GM23338 (cell line): ENCODE measurements around the gene PITPNC1. TPM values are rescaled to one million over a fixed set of nuclear protein-coding genes. Genes with fewer than 3 reads are reported as not detected.

Experiments used
- ATAC-seq: fragments of 200-7000 bp; cut with Tn5 transposase; 3 replicates; pipeline ENCODE4 v1.9.1; 2020
- DNase-seq: peaks from one replicate; pipeline ENCODE4 v3.0.0-alpha.2; 2015; ENCODE audit warnings: low spot score
- H2AFZ ChIP-seq: fragments of 200-600 bp; sonication (generic); 2 replicates; pipeline ENCODE4 v1.8.0; 2016; ENCODE audit warnings: antibody characterized with exemption, mild to moderate bottlenecking, moderate library complexity
- H3F3A ChIP-seq: fragments of 200-600 bp; sonication (generic); replicated peaks from 2 replicates; pipeline ENCODE4 v1.8.0; 2017; ENCODE audit warnings: antibody characterized with exemption, mixed run types, low read depth
- H3K27ac ChIP-seq: fragments of 200-600 bp; sonication (generic); 2 replicates; pipeline ENCODE4 v1.6.1; 2016; ENCODE audit warnings: low read depth
- H3K27me3 ChIP-seq: fragments of 200-600 bp; sonication (generic); 2 replicates; pipeline ENCODE4 v1.8.0; 2016; ENCODE audit warnings: mild to moderate bottlenecking, mixed run types, moderate library complexity; ENCODE audit not compliant: insufficient read depth
- H3K36me3 ChIP-seq: fragments of 200-600 bp; sonication (generic); 2 replicates; pipeline ENCODE4 v1.8.0; 2016; ENCODE audit warnings: mild to moderate bottlenecking; ENCODE audit not compliant: insufficient read depth
- H3K4me1 ChIP-seq: fragments of 200-600 bp; sonication (generic); 2 replicates; pipeline ENCODE4 v1.8.0; 2016; ENCODE audit warnings: mild to moderate bottlenecking, moderate library complexity; ENCODE audit not compliant: insufficient read depth
- H3K4me2 ChIP-seq: fragments of 200-600 bp; sonication (generic); 2 replicates; pipeline ENCODE4 v1.7.1; 2017; ENCODE audit warnings: mixed run types
- H3K4me3 ChIP-seq: fragments of 200-600 bp; sonication (generic); 2 replicates; pipeline ENCODE4 v1.6.1; 2016; ENCODE audit warnings: mixed run types
- H3K79me2 ChIP-seq: fragments of 200-600 bp; sonication (generic); replicated peaks from 2 replicates; pipeline ENCODE4 v1.8.0; 2017; ENCODE audit warnings: mild to moderate bottlenecking; ENCODE audit not compliant: insufficient read depth
- H3K9me2 ChIP-seq: fragments of 200-600 bp; sonication (generic); 2 replicates; pipeline ENCODE4 v1.8.0; 2017; ENCODE audit not compliant: insufficient read depth
- H4K20me1 ChIP-seq: fragments of 200-600 bp; sonication (generic); replicated peaks from 2 replicates; pipeline ENCODE4 v1.8.0; 2017; ENCODE audit warnings: mild to moderate bottlenecking; ENCODE audit not compliant: insufficient read depth
- H3K27ac Mint-ChIP-seq: 2 replicates; pipeline ENCODE4 v1.8.0; 2020; ENCODE audit warnings: inconsistent platforms, mild to moderate bottlenecking, moderate library complexity, mixed read lengths
- H3K27me3 Mint-ChIP-seq: 3 replicates; pipeline ENCODE4 v1.8.0; 2022; ENCODE audit warnings: low read depth, mild to moderate bottlenecking, moderate library complexity, mixed read lengths, inconsistent platforms; ENCODE audit not compliant: insufficient read depth, poor library complexity
- H3K36me3 Mint-ChIP-seq: 3 replicates; pipeline ENCODE4 v1.8.0; 2021; ENCODE audit warnings: low read depth, mild to moderate bottlenecking, inconsistent platforms, moderate library complexity, mixed read lengths
- H3K4me1 Mint-ChIP-seq: 3 replicates; pipeline ENCODE4 v1.8.0; 2020; ENCODE audit warnings: mild to moderate bottlenecking, inconsistent platforms, mixed read lengths
- H3K4me3 Mint-ChIP-seq: 3 replicates; pipeline ENCODE4 v1.8.0; 2021; ENCODE audit warnings: moderate library complexity, mild to moderate bottlenecking, inconsistent platforms, mixed read lengths
- H3K9me3 Mint-ChIP-seq: 3 replicates; pipeline ENCODE4 v1.8.0; 2020; ENCODE audit warnings: moderate library complexity, mild to moderate bottlenecking, inconsistent platforms, mixed read lengths
- CREB1 ChIP-seq: fragments of 250-450 bp; sonication (Bioruptor Pico); IDR thresholded peaks from 2 replicates; pipeline ENCODE4 v1.5.0; 2020; ENCODE audit warnings: low read depth, mild to moderate bottlenecking, moderate library complexity
- EZH2 ChIP-seq: fragments of 200-600 bp; sonication (generic); IDR thresholded peaks from one replicate; pipeline ENCODE4 v1.8.0; 2017; ENCODE audit warnings: antibody characterized with exemption, mild to moderate bottlenecking, low read depth; ENCODE audit not compliant: unreplicated experiment
- EZH2phosphoT487 ChIP-seq: fragments of 200-600 bp; sonication (generic); IDR thresholded peaks from one replicate; pipeline ENCODE4 v1.8.1; 2018; ENCODE audit warnings: antibody characterized with exemption; ENCODE audit not compliant: unreplicated experiment
- JUNB ChIP-seq: IDR thresholded peaks from one replicate; pipeline ENCODE4 v1.6.1; 2016; ENCODE audit warnings: antibody characterized with exemption; ENCODE audit not compliant: unreplicated experiment
- NANOG ChIP-seq: IDR thresholded peaks from 2 replicates; pipeline ENCODE4 v1.6.1; 2016; ENCODE audit warnings: antibody characterized with exemption, borderline replicate concordance
- POLR2AphosphoS5 ChIP-seq: IDR thresholded peaks from 2 replicates; pipeline ENCODE4 v1.6.1; 2016; ENCODE audit warnings: antibody characterized with exemption, low read depth
- REST ChIP-seq: IDR thresholded peaks from one replicate; pipeline ENCODE4 v1.6.1; 2018; ENCODE audit warnings: antibody characterized with exemption; ENCODE audit not compliant: unreplicated experiment
- STAT1 ChIP-seq: IDR thresholded peaks from one replicate; pipeline ENCODE4 v1.6.1; 2016; ENCODE audit warnings: antibody characterized with exemption; ENCODE audit not compliant: unreplicated experiment
- ZNF114 ChIP-seq: fragments of 250-450 bp; sonication (Bioruptor Pico); IDR thresholded peaks from 2 replicates; pipeline ENCODE4 v1.5.0; 2020; ENCODE audit warnings: mild to moderate bottlenecking, moderate library complexity
- ZNF331 ChIP-seq: fragments of 250-450 bp; sonication (Bioruptor Pico); IDR thresholded peaks from 2 replicates; pipeline ENCODE4 v1.5.0; 2020; ENCODE audit warnings: low read depth, mild to moderate bottlenecking, moderate library complexity
- polyA plus RNA-seq: library from polyadenylated mRNA; unstranded; fragments of >200 nt; fragmentation: Nextera tagmentation; extraction: Ambion mirVana; gene quantifications from 2 replicates; pipeline ENCODE4 v1.2.1, GENCODE V29; 2016
- total RNA-seq: library from RNA; depleted of rRNA; stranded (reverse); fragments of >200 nt; shearing (Covaris generic); gene quantifications from 2 replicates; pipeline ENCODE4 v1.2.3, GENCODE V29; 2014
- TF ChIP-seq, protein P1 (sequence below): IDR thresholded peaks from 2 replicates; pipeline ENCODE4 v1.6.1; 2016; ENCODE audit warnings: antibody characterized with exemption
- TF ChIP-seq, protein P2 (sequence below), 2 experiments: fragments of 200-600 bp in 1 of 2; sonication (generic) in 1 of 2; conservative IDR thresholded peaks; 2 replicates each; pipeline versions ENCODE4 v1.5.1 to v1.6.1; 2016 to 2017; ENCODE audit warnings: antibody characterized with exemption in 2 of 2, low read depth in 2 of 2, mild to moderate bottlenecking in 2 of 2, moderate library complexity in 1 of 2
- TF ChIP-seq, protein P3 (sequence below): fragments of 250-450 bp; sonication (Bioruptor Pico); IDR thresholded peaks from 2 replicates; pipeline ENCODE4 v1.5.0; 2020; ENCODE audit warnings: mild to moderate bottlenecking, moderate library complexity

PITPNC1 gene
- total and polyA plus RNA-seq, 2 experiments from 2014 or later: 23.0 to 32.6 TPM

- Histone ChIP-seq H4K20me1 (no peaks in the 10 kb centered on the region), H3K79me2 (no peaks in the 10 kb centered on the region), H3K4me1 (peaks cover 4% of the 10 kb centered on the region), H3F3A (peaks cover 2% of the 10 kb centered on the region; the same call in 1 of the 2 replicates), H3K4me2 (no peak overlapping the region), H3K9me2 (no peaks in the 10 kb centered on the region), H3K4me3 (no peak overlapping the region), H3K27ac (peak overlapping the region; percentile 65; the same call in 1 of the 2 replicates), H2AFZ (no peak overlapping the region), H3K27me3 (no peaks in the 10 kb centered on the region), H3K36me3 (no peaks in the 10 kb centered on the region)
- peaks cover 12% of the 10 kb centered on the region for H3K4me1 Mint-ChIP-seq
- H3K4me3 Mint-ChIP-seq: no peak overlapping the region
- H3K36me3 Mint-ChIP-seq: 0 out of 3 replicates have a peak, but pooled peaks cover 2% of the 10 kb centered on the region
- DNase-seq: no peak
- H3K9me3 Mint-ChIP-seq: no peaks in the 10 kb centered on the region
- H3K27ac Mint-ChIP-seq: no peak overlapping the region
- ATAC-seq: peak; percentile 24; the same call in 1 of the 3 replicates
- H3K27me3 Mint-ChIP-seq: no peaks in the 10 kb centered on the region
- TF ChIP-seq POLR2AphosphoS5 (no peak), EZH2phosphoT487 (no peak), REST (no peak), EZH2 (no peak), JUNB (no peak), STAT1 (no peak), NANOG (no peak), ZNF114 (CRISPR knock-in tag) (no peak), CREB1 (CRISPR knock-in tag) (no peak), ZNF331 (CRISPR knock-in tag) (no peak)
- TF ChIP-seq, protein P1, sequence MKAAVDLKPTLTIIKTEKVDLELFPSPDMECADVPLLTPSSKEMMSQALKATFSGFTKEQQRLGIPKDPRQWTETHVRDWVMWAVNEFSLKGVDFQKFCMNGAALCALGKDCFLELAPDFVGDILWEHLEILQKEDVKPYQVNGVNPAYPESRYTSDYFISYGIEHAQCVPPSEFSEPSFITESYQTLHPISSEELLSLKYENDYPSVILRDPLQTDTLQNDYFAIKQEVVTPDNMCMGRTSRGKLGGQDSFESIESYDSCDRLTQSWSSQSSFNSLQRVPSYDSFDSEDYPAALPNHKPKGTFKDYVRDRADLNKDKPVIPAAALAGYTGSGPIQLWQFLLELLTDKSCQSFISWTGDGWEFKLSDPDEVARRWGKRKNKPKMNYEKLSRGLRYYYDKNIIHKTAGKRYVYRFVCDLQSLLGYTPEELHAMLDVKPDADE: no peak
- TF ChIP-seq, protein P2, sequence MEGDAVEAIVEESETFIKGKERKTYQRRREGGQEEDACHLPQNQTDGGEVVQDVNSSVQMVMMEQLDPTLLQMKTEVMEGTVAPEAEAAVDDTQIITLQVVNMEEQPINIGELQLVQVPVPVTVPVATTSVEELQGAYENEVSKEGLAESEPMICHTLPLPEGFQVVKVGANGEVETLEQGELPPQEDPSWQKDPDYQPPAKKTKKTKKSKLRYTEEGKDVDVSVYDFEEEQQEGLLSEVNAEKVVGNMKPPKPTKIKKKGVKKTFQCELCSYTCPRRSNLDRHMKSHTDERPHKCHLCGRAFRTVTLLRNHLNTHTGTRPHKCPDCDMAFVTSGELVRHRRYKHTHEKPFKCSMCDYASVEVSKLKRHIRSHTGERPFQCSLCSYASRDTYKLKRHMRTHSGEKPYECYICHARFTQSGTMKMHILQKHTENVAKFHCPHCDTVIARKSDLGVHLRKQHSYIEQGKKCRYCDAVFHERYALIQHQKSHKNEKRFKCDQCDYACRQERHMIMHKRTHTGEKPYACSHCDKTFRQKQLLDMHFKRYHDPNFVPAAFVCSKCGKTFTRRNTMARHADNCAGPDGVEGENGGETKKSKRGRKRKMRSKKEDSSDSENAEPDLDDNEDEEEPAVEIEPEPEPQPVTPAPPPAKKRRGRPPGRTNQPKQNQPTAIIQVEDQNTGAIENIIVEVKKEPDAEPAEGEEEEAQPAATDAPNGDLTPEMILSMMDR (conservative IDR thresholded peaks at IDR 0.05; ENCODE audit: low read depth in 2 of 2): no peak
- TF ChIP-seq, protein P3, sequence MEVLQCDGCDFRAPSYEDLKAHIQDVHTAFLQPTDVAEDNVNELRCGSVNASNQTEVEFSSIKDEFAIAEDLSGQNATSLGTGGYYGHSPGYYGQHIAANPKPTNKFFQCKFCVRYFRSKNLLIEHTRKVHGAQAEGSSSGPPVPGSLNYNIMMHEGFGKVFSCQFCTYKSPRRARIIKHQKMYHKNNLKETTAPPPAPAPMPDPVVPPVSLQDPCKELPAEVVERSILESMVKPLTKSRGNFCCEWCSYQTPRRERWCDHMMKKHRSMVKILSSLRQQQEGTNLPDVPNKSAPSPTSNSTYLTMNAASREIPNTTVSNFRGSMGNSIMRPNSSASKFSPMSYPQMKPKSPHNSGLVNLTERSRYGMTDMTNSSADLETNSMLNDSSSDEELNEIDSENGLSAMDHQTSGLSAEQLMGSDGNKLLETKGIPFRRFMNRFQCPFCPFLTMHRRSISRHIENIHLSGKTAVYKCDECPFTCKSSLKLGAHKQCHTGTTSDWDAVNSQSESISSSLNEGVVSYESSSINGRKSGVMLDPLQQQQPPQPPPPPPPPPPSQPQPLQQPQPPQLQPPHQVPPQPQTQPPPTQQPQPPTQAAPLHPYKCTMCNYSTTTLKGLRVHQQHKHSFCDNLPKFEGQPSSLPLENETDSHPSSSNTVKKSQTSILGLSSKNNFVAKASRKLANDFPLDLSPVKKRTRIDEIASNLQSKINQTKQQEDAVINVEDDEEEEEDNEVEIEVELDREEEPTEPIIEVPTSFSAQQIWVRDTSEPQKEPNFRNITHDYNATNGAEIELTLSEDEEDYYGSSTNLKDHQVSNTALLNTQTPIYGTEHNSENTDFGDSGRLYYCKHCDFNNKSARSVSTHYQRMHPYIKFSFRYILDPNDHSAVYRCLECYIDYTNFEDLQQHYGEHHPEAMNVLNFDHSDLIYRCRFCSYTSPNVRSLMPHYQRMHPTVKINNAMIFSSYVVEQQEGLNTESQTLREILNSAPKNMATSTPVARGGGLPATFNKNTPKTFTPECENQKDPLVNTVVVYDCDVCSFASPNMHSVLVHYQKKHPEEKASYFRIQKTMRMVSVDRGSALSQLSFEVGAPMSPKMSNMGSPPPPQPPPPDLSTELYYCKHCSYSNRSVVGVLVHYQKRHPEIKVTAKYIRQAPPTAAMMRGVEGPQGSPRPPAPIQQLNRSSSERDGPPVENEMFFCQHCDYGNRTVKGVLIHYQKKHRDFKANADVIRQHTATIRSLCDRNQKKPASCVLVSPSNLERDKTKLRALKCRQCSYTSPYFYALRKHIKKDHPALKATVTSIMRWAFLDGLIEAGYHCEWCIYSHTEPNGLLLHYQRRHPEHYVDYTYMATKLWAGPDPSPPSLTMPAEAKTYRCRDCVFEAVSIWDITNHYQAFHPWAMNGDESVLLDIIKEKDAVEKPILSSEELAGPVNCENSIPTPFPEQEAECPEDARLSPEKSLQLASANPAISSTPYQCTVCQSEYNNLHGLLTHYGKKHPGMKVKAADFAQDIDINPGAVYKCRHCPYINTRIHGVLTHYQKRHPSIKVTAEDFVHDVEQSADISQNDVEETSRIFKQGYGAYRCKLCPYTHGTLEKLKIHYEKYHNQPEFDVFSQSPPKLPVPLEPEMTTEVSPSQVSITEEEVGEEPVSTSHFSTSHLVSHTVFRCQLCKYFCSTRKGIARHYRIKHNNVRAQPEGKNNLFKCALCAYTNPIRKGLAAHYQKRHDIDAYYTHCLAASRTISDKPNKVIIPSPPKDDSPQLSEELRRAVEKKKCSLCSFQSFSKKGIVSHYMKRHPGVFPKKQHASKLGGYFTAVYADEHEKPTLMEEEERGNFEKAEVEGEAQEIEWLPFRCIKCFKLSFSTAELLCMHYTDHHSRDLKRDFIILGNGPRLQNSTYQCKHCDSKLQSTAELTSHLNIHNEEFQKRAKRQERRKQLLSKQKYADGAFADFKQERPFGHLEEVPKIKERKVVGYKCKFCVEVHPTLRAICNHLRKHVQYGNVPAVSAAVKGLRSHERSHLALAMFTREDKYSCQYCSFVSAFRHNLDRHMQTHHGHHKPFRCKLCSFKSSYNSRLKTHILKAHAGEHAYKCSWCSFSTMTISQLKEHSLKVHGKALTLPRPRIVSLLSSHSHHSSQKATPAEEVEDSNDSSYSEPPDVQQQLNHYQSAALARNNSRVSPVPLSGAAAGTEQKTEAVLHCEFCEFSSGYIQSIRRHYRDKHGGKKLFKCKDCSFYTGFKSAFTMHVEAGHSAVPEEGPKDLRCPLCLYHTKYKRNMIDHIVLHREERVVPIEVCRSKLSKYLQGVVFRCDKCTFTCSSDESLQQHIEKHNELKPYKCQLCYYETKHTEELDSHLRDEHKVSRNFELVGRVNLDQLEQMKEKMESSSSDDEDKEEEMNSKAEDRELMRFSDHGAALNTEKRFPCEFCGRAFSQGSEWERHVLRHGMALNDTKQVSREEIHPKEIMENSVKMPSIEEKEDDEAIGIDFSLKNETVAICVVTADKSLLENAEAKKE: no peak
Observed at GRCh38 chr17:67687511-67687910, 310.4 kb downstream of the PITPNC1 start.
